ENCODE measurements around the gene PPA2.
"Not testable (repeated sequence)": the region's sequence is repeated elsewhere in the genome, so short reads cannot be mapped to it uniquely, and the experiment has no call there.

The PPA2 gene

DNA sequence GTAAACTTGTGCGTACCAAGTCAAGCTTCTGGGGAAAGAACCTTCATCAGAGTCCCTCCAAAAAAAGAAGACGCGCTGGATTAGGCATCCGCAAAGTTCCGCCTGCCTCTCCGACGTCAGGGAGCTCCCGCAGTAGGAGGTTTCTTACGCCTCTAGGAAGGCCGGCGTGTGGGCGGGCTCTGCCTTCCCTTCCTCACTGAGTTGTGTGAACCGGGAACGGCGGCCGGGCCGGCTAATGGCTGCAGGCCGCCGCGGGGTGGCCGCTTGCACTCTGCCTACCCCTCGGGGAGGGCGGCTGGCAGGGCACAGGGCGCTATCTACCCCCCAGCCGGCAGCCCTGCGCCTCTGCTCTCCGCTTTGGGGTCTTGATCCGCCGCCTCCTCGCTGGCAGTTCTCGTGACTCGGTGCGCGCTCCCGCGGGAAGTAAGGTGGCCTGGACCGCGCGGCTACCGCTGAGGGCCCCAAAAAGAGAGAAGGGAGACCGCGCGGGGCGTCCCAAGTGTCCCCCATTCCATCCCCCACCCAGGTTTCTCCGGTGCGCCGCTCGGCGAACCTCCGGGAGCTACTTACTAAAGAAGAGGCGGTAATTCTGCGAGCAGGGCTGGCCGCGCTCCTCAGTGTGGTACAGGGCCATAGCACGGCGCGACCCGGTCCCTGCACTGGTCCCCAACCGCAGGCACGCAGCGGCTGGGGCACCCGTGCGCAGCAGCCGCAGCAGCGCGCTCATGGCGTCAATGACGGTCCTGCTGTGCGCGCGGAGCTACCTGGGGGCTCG is at the start of gene PPA2:
TSS of gene PPA2 (minus strand) at position 739 of the 775 bp plus-strand sequence. CDS start at position 727, 12 bp downstream.
- in situ Hi-C loops (cut with HindIII; ENCODE audit: low sequenced_read_pairs): no loop called here

DNA sequence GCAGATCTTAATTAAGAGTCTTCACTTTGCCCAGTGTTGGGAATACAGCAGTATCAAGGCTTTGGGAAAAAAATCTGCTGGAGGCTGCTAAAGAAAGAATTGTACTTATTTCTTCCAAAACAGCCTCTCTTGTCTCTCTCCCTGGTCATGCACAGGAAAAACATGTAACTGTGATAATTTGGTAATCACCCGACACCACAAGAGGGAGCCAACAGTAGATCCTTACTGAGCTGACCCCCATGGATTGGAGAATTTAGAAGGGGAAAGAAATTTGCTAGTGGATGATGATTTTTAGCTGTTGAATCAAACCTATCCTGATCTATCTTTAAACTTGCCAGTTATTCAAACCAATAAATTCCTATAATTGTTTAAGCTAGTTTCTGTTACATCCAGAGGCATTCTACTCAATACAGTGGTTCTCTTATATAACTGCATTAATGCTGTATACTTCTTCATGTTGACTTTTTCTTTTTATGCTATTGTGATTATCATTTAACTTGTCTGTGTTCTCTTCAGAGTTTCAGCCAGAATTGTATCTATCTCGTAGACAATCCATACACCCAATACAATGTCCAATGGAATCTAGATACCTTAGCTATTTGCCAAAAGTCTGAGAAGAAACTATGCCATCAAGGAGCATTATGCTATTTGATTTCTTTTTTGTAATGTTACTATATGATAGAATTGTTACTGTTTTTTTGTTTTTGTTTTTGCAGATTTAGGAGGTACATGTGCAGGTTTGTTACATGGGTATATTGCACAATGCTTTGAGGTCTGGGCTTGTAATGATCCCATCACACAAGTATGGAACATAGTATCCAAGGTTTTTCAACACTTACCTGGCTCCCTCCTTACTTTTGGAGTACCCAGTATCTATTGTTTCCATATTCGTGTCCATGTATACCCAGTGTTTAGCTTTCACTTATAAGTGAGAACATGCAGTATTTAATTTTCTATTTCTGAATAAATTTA is 47.2 kb upstream of the PPA2 start:
- in situ Hi-C loops (cut with HindIII; ENCODE audit: low sequenced_read_pairs): no loop called here

- in situ Hi-C loops (cut with HindIII; ENCODE audit: low sequenced_read_pairs): no loop called here
Observed at GRCh38 chr4:105510245-105510644, 36.4 kb upstream of the PPA2 start.

DNA sequence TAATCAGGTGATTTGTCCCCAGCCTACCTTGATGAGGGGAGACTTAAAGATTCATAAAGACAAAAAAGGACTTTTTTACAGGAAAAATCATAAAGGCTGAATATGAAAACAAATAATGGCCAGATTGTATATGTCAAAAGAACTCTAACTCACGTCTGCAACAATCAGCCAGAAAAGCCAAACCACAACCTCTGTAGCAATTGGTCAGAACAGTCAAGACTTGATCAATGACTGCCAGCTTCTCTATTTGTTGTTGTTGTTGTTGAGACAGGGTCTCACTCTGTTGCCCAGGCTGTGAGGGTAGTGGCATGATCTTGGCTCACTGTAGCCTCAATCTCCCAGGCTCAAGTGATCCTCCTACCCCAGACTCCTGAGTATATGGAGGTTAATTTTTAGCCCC is 35.9 kb upstream of the PPA2 start:
- in situ Hi-C loops (cut with HindIII; ENCODE audit: low sequenced_read_pairs): no loop called here

- in situ Hi-C loops (cut with HindIII; ENCODE audit: low sequenced_read_pairs): no loop called here
Observed at GRCh38 chr4:105509291-105509690, 35.4 kb upstream of the PPA2 start.

DNA sequence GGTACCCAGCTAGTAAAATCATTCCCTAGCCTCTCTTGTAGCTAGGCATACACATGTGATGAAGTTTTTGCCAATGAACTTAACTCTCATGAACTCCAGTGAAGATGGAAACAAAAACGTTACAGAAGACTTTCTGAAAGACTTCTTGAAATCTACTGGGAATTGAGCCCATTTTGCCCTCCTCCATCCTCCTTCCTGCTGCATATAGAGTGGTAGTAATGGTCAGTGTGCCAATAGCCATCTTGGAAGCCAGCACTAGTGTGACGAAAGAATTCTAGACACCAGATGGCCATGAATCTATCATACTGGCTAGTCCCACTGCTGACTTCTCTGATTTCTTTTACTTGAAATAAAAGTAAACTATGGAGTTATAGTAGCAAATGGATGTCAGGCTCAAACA is 30.9 kb upstream of the PPA2 start:
- in situ Hi-C loops (cut with HindIII; ENCODE audit: low sequenced_read_pairs): no loop called here

- in situ Hi-C loops (cut with HindIII; ENCODE audit: low sequenced_read_pairs): no loop called here
Observed at GRCh38 chr4:105503484-105503883, 29.6 kb upstream of the PPA2 start.

DNA sequence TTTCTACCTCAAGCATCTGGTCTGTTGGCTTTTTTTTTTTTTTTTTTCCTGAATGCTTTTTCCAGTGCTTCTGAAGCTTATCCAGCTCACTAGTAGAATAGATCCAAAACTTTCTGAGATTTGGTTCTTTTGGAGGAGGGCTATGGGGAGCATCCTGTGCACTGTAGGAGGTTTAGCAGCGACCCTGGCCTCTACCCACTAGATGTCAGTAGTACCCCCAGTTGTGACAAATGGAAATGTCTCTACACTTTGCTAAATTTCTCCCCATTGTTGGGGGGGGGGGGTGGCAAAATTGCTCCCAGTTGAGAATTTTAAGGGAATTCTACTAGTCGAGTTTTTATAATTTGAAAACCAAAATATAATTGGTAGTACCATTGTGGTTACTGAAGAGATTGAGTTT is 23.0 kb upstream of the PPA2 start:
- in situ Hi-C loops (cut with HindIII; ENCODE audit: low sequenced_read_pairs): no loop called here

DNA sequence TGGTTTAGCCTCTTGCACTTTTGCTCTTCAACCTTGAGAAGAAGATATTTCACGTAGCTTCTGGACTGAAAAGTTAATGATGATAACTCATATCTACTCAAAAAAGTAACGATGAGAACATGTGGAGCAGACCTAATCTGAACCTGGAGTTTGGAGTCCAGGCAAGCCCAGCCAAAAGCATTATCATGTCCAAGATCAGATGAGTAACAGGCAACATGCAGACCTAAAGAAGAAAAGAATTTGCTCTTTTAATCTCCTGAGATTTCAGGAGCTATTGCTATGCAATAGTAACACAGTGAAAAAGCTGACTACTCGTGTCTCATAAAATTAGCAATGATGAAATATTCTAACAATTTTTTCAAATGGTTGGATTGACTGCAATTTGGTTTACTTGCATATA is 21.8 kb upstream of the PPA2 start:
- in situ Hi-C loops (cut with HindIII; ENCODE audit: low sequenced_read_pairs): no loop called here

DNA sequence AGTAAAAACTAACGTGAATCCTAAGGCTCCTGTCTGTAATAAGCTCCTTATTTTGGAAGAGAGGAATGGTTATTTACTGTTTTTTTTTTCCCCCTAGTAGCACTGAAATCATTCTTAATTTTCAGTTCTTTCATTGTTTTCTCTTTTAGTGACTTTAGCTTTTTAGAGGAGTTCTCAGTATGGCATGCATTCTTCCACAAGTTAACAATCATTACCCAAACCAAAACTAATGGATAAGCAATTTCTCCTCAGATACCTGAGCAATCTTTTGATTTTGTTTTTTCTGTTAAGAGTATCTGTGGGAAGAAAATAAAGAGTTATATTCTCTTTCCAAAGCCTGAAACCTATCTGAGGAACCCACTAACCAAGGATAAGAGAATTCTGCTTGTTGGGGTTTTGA is 16.7 kb upstream of the PPA2 start:
- in situ Hi-C loops (cut with HindIII; ENCODE audit: low sequenced_read_pairs): no loop called here

DNA sequence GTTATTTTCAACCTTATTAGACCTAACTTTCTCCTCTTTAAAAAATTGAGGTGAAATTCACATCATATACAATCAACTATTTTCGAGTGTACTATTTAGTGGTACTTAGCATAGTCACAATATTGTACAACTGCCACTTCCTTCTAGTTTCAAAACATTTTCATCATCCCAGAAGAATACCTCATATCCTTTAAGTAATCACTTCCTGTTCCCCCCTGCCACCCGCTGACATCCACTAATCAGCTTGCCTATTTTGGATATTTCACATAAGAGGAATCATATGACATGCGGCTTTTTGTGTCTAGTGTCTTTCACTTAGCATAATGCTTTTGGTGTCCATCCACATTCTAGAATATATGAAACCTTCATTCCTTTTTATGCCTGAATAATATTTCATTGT is 10.0 kb upstream of the PPA2 start:
- in situ Hi-C loops (cut with HindIII; ENCODE audit: low sequenced_read_pairs): no loop called here

DNA sequence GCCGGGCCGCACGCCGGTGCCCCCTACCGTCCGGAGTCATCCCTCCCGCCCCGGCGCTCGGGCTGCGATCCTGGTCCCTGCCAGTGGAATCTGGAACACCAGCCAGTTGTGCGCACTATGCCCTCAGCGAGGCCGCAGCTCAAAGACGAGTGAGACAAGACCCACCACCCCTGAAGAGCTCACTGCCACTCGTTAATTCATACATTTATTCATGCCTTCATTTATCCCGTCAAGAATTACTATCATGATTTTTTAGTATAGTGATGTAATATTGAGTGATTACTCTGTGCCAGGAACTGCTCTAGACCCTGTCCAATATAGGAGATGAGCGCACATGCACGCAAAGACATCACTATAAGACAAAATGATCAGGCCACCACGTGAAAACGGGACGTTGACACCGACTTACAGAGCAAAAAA is 247 bp upstream of the PPA2 start:
- in situ Hi-C loops (cut with HindIII; ENCODE audit: low sequenced_read_pairs): no loop called here

GRCh38 chr4:105472871-105473323 is 965 bp downstream of the PPA2 start:
- in situ Hi-C loops (cut with HindIII; ENCODE audit: low sequenced_read_pairs): no loop called here

GRCh38 chr4:105471566-105472176 is 2.2 kb downstream of the PPA2 start:
- in situ Hi-C loops (cut with HindIII; ENCODE audit: low sequenced_read_pairs): no loop called here

GRCh38 chr4:105470766-105471165 is 3.1 kb downstream of the PPA2 start:
- in situ Hi-C loops (cut with HindIII; ENCODE audit: low sequenced_read_pairs): no loop called here

DNA sequence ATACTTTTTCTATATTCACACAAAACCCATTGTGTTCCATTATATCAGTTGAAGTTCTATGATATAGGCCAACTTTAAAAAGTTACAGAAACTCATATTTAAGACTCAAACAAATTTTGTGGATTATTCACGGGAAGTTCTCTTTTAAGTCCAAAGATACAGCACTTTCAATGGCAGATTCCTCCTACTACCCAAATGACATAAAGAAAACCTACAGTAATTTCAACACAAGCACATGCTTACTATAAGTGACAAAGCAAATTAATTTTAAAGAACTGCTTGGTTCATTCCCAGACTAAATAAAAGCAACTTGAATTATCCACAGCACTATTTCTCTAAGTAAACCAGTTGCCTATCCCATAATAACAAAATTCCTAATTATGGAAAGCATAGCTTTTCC is 4.1 kb downstream of the PPA2 start:
- in situ Hi-C loops (cut with HindIII; ENCODE audit: low sequenced_read_pairs): no loop called here

DNA sequence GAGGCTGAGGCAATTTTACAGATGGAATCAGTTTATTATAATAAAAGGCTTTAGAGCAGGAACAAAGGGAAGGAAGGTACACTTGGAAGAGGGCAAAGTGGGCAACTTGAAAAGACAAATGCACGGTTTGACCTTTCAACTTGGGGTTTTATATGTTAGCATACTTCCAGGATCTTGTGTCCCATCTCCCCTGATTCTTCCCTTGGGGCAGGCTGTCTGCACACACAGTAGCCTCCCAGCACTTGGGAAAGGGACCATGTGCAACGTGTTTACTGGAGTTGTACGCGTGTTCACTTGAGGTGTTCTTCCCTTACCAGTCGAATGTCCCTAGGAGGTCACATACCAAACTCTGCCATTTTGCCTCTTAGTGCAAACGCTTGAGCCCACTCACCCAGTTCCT is 7.3 kb downstream of the PPA2 start:
- in situ Hi-C loops (cut with HindIII; ENCODE audit: low sequenced_read_pairs): no loop called here

DNA sequence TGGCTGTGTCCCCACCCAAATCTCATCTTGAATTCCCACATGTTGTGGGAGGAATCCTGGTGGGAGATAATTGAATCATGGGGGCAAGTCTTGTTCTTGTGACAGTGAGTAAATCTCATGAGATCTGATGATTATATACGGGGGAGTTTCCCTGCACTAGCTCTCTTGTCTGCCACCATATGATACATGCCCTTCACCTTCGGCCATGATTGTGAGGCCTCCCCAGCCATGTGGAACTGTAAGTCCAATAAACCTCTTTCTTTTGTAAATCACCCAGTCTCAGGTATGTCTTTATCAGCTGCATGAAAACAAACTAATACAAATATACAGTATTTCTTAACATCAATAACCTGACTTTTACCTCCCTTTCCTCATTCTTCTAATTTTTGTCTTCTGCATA is 9.3 kb downstream of the PPA2 start:
- in situ Hi-C loops (cut with HindIII; ENCODE audit: low sequenced_read_pairs): not testable (repeated sequence)

GRCh38 chr4:105462576-105462975 is 11.3 kb downstream of the PPA2 start:
- in situ Hi-C loops (cut with HindIII; ENCODE audit: low sequenced_read_pairs): no loop called here

- in situ Hi-C loops (cut with HindIII; ENCODE audit: low sequenced_read_pairs): no loop called here
Observed at GRCh38 chr4:105461621-105462382, 12.1 kb downstream of the PPA2 start.

- in situ Hi-C loops (cut with HindIII; ENCODE audit: low sequenced_read_pairs): no loop called here
Observed at GRCh38 chr4:105461221-105461620, 12.6 kb downstream of the PPA2 start.

Data from endothelial cell of hepatic sinusoid (primary cell).